GM21619 (cell line): ENCODE results near the gene PLOD1.
"Not testable (repeated sequence)": the region's sequence is repeated elsewhere in the genome, so short reads cannot be mapped to it uniquely, and the experiment has no call there.

Source experiments
- ATAC-seq: cut with Tn5 transposase; IDR thresholded peaks from one replicate; pipeline ENCODE4 v1.9.1; 2021; ENCODE audit not compliant: unreplicated experiment

The PLOD1 gene

GRCh38 chr1:11912000-11912399 lies 22.5 kb upstream of the PLOD1 start:
- no peak for ATAC-seq

- ATAC-seq = not testable (repeated sequence)
These were observed 21.9 kb upstream of the PLOD1 start for GRCh38 chr1:11912482-11913216.

- ATAC-seq = no peak
These were observed 21.2 kb upstream of the PLOD1 start for GRCh38 chr1:11913291-11913690.

- no peak for ATAC-seq
These were observed 20.5 kb upstream of the PLOD1 start for GRCh38 chr1:11914024-11914423.

GRCh38 chr1:11918799-11919519 lies 15.6 kb upstream of the PLOD1 start:
- no peak for ATAC-seq

GRCh38 chr1:11919621-11920020 lies 14.9 kb upstream of the PLOD1 start:
- ATAC-seq = no peak

GRCh38 chr1:11920239-11920903 lies 14.1 kb upstream of the PLOD1 start:
- ATAC-seq = no peak

GRCh38 chr1:11921022-11921421 lies 13.5 kb upstream of the PLOD1 start:
- ATAC-seq = no peak

GRCh38 chr1:11923069-11923826 lies 11.3 kb upstream of the PLOD1 start:
- ATAC-seq = no peak

GRCh38 chr1:11923827-11924113 lies 10.7 kb upstream of the PLOD1 start:
- ATAC-seq = no peak

GRCh38 chr1:11924334-11925195 lies 10.0 kb upstream of the PLOD1 start:
- ATAC-seq = no peak

- peak; percentile 8 for ATAC-seq
These were observed 9.2 kb upstream of the PLOD1 start for GRCh38 chr1:11925196-11925937.

GRCh38 chr1:11925938-11926292 lies 8.6 kb upstream of the PLOD1 start:
- ATAC-seq = peak; percentile 24

- no peak for ATAC-seq
These were observed 6.5 kb upstream of the PLOD1 start for GRCh38 chr1:11927866-11928592.

GRCh38 chr1:11929849-11930248 lies 4.7 kb upstream of the PLOD1 start:
- no peak for ATAC-seq

- ATAC-seq = no peak
These were observed 3.7 kb upstream of the PLOD1 start for GRCh38 chr1:11930571-11931445.

GRCh38 chr1:11931845-11932244 lies 2.7 kb upstream of the PLOD1 start:
- no peak for ATAC-seq

- no peak for ATAC-seq
These were observed 518 bp downstream of the PLOD1 start for GRCh38 chr1:11935057-11935412.
